Sigmoid colon (tissue), 3 donors: ENCODE data around the gene NSMF.

ENCODE experiments used
- POLR2A ChIP-seq, 2 donors: fragments of 450-650 bp; IDR thresholded peaks; one replicate each; pipeline ENCODE4 v1.6.1; 2016; ENCODE audit warnings: antibody characterized with exemption in 2 of 2, mild to moderate bottlenecking in 2 of 2, moderate library complexity in 2 of 2
- TF ChIP-seq, protein P1 (sequence below), 4 experiments: fragments of 450-650 bp in 3 of 4; fragments of 200-600 bp in 1 of 4; IDR thresholded peaks; one replicate each; pipeline ENCODE4 v1.5.1; 2016 to 2019; ENCODE audit warnings: antibody characterized with exemption in 4 of 4, mild to moderate bottlenecking in 3 of 4, moderate library complexity in 2 of 4

DNA sequence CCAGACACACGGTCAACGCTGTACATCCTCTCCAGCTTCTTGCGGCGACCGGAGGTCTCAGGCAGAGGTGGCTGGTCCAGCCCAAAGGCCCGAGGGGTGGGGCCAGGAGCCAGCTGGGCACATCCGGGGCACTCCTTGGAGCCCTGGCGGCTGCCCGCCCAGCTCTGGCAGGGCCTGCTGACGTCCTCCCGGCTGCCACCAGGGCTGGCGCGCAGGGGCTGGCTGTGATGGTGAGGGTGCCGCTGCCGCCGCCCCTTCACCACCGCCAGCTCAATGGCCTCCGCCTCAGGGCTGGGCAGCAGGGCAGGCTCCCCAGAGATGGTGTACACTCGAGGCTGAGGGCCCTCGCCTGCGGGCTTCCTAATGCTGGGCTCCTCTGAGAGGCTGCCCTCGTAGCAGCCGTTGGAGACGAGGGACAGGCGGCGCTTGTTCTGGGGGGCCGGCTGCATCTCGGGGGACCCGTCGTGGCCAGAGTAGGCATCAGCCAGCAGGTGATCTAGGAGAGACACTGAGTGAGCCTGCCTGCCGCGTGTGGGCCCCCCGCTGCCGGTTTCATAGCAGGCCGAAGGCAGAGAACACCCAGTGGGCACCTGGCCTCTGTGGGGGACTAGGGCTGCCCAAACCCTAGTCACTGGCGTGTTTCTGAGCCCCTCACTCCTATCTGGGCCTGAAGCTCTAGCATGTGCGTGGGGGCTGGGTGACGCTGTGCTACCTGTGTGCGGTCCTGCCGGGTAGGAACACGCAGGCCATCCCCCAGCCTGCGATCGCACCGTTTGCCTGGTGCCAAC is 1.5 kb downstream of the NSMF start:
- TF ChIP-seq POLR2A (IDR thresholded peaks at IDR 0.05): no peak
- TF ChIP-seq, protein P1, sequence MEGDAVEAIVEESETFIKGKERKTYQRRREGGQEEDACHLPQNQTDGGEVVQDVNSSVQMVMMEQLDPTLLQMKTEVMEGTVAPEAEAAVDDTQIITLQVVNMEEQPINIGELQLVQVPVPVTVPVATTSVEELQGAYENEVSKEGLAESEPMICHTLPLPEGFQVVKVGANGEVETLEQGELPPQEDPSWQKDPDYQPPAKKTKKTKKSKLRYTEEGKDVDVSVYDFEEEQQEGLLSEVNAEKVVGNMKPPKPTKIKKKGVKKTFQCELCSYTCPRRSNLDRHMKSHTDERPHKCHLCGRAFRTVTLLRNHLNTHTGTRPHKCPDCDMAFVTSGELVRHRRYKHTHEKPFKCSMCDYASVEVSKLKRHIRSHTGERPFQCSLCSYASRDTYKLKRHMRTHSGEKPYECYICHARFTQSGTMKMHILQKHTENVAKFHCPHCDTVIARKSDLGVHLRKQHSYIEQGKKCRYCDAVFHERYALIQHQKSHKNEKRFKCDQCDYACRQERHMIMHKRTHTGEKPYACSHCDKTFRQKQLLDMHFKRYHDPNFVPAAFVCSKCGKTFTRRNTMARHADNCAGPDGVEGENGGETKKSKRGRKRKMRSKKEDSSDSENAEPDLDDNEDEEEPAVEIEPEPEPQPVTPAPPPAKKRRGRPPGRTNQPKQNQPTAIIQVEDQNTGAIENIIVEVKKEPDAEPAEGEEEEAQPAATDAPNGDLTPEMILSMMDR (IDR thresholded peaks at IDR 0.05): no peak
